ENCODE measurements around the gene NKIRAS1.

The NKIRAS1 gene

GRCh38 chr3:23864931-23865330 is 51.9 kb downstream of the NKIRAS1 start:
- H3K9ac ChIP-seq: no peak overlapping the region
- no peaks in the 10 kb centered on the region for H3K36me3 ChIP-seq (ENCODE audit: insufficient read depth)
- H3K27ac ChIP-seq: no peak overlapping the region
- no peaks in the 10 kb centered on the region for H3K27me3 ChIP-seq (ENCODE audit: insufficient read depth, low read depth)
- no peak overlapping the region for H2AFZ ChIP-seq (ENCODE audit: low read depth)
- H3K4me3 ChIP-seq (IDR thresholded peaks at IDR 0.05; ENCODE audit: insufficient read depth, low read depth, low read length): no peak overlapping the region
- H4K20me1 ChIP-seq (ENCODE audit: insufficient read depth): peaks cover 18% of the 10 kb centered on the region; the same call in 1 of the 2 replicates
- TF ChIP-seq CTCF (conservative IDR thresholded peaks at IDR 0.05; ENCODE audit: low read depth, low read length): no peak
- H3K4me1 ChIP-seq (ENCODE audit: low read depth, poor library complexity, severe bottlenecking): peaks cover 32% of the 10 kb centered on the region
- peaks cover 83% of the 10 kb centered on the region for H3K79me2 ChIP-seq (ENCODE audit: insufficient read depth, low read depth)
- no peak overlapping the region for H3K4me2 ChIP-seq

GRCh38 chr3:23863060-23863459 is 53.7 kb downstream of the NKIRAS1 start:
- H3K36me3 ChIP-seq (ENCODE audit: insufficient read depth): no peaks in the 10 kb centered on the region
- peaks cover 89% of the 10 kb centered on the region for H3K79me2 ChIP-seq (ENCODE audit: insufficient read depth, low read depth)
- H2AFZ ChIP-seq (ENCODE audit: low read depth): no peak overlapping the region
- H3K27me3 ChIP-seq (ENCODE audit: insufficient read depth, low read depth): no peaks in the 10 kb centered on the region
- no peak for TF ChIP-seq CTCF (conservative IDR thresholded peaks at IDR 0.05; ENCODE audit: low read depth, low read length)
- H3K4me1 ChIP-seq (ENCODE audit: low read depth, poor library complexity, severe bottlenecking): peaks cover 50% of the 10 kb centered on the region
- no peak overlapping the region for H3K9ac ChIP-seq
- peaks cover 26% of the 10 kb centered on the region; the same call in 1 of the 2 replicates for H4K20me1 ChIP-seq (ENCODE audit: insufficient read depth)
- no peak overlapping the region for H3K27ac ChIP-seq
- no peak overlapping the region for H3K4me2 ChIP-seq
- H3K4me3 ChIP-seq (IDR thresholded peaks at IDR 0.05; ENCODE audit: insufficient read depth, low read depth, low read length): no peak overlapping the region

- Histone ChIP-seq H3K27ac (no peak overlapping the region), H3K79me2 (ENCODE audit: insufficient read depth, low read depth) (peaks cover 91% of the 10 kb centered on the region), H3K4me3 (IDR thresholded peaks at IDR 0.05; ENCODE audit: insufficient read depth, low read depth, low read length) (no peak overlapping the region), H4K20me1 (ENCODE audit: insufficient read depth) (peaks cover 30% of the 10 kb centered on the region; the same call in 1 of the 2 replicates), H3K4me2 (no peak overlapping the region), H3K4me1 (ENCODE audit: low read depth, poor library complexity, severe bottlenecking) (peaks cover 64% of the 10 kb centered on the region), H3K36me3 (ENCODE audit: insufficient read depth) (no peaks in the 10 kb centered on the region), H3K9ac (no peak overlapping the region), H3K27me3 (ENCODE audit: insufficient read depth, low read depth) (no peaks in the 10 kb centered on the region), H2AFZ (ENCODE audit: low read depth) (no peak overlapping the region)
- no peak for TF ChIP-seq CTCF (conservative IDR thresholded peaks at IDR 0.05; ENCODE audit: low read depth, low read length)
Measured at GRCh38 chr3:23861689-23862088, 55.1 kb downstream of the NKIRAS1 start.

GRCh38 chr3:23859839-23860382 is 56.9 kb downstream of the NKIRAS1 start:
- Histone ChIP-seq H3K27me3 (ENCODE audit: insufficient read depth, low read depth) (no peaks in the 10 kb centered on the region), H3K9ac (no peak overlapping the region), H3K36me3 (ENCODE audit: insufficient read depth) (no peaks in the 10 kb centered on the region), H2AFZ (ENCODE audit: low read depth) (no peak overlapping the region), H3K4me1 (ENCODE audit: low read depth, poor library complexity, severe bottlenecking) (peaks cover 67% of the 10 kb centered on the region), H3K27ac (no peak overlapping the region; the same call in 1 of the 2 replicates), H3K4me2 (0 out of 2 replicates have a peak overlapping the region, but pooled peaks have one; percentile 24), H4K20me1 (ENCODE audit: insufficient read depth) (peaks cover 30% of the 10 kb centered on the region; the same call in 1 of the 2 replicates), H3K79me2 (ENCODE audit: insufficient read depth, low read depth) (peaks cover 93% of the 10 kb centered on the region), H3K4me3 (IDR thresholded peaks at IDR 0.05; ENCODE audit: insufficient read depth, low read depth, low read length) (no peak overlapping the region)
- TF ChIP-seq CTCF (conservative IDR thresholded peaks at IDR 0.05; ENCODE audit: low read depth, low read length): no peak
